GM18909 (cell line): ENCODE data around the gene TTLL9.
"Not testable (repeated sequence)": the region's sequence is repeated elsewhere in the genome, so short reads cannot be mapped to it uniquely, and the experiment has no call there.

Source experiments
- ATAC-seq: cut with Tn5 transposase; IDR thresholded peaks from one replicate; pipeline ENCODE4 v1.9.1; 2021; ENCODE audit warnings: mild to moderate bottlenecking; ENCODE audit not compliant: unreplicated experiment, poor library complexity

Gene TTLL9

DNA sequence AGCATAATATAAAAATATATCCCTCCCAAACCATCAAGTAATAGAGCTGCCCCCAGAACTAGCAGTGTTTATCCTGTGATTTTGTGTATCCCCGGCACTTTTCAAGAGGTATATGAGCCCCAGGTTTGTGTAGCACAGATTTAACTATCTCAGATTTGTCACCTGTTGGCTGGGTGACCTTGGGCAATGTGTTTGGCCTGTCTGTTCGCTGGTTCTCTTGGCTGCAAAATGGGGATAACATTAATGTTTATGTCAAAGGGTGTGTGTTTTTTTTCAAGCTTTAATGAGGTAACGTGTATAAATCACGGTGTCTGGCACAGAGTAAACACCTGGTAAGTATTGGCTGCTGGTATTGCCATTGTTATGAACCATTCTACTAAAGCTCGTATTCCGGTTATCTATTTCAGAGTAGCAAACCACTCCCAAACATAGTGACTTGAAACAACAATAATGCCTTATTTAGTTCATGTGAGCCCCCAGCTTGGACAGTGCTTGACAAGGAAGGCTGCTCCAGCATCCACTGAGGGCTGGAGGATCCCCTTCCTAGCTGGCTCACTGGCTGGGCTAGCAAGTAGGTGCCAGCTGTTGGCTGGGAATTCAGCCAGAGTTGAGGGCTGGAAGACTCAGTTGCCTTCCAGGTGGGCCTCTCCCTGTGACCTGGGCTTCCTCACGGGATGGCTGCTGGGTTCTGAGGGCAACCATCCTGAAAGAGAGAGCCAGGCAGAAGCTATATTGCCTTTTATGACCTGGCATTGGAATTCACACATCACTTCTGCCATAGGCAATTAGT, 45.3 kb downstream of the TTLL9 start:
- no peak for ATAC-seq

DNA sequence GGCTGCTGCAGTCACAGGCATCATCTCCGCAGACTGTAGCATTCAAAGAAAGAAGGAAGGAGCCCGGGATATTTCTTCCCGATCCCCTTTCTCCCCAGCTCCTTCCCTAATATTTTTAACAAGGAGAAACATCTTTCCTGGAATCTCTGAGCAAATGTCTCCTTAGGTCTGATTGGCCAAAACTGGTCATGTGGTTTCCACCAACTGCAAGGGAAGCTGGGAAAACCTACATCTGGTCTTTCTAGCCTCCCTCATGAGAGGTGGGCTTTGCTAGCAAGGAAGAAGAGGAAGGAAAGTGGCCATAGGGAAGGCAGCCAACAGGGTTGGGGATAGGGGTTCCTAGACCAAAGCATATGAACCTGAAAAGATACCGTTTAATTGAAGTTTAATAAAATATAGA, 46.3 kb downstream of the TTLL9 start:
- no peak for ATAC-seq

DNA sequence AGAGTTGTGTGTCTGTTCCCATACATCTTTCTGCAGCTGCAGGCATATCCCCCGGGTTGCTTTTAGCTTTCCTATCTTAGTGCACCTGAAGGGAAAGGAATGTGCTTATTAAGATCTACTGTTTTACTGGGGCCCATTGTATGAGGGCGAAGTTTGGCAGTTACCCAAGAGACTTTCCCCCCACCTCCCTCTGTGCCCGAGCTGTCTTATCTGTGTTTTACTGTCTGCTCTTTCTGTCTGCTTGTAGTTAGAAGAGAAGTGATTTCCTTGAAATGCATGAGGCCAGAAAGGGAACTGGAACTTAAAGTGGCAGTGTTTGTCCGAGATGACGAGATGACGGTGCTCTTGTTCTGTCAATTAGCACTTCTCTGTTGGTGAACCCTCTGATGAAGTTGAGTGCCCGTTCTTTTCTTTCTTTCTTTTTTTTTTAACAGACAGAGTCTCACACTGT, 47.6 kb downstream of the TTLL9 start:
- not testable (repeated sequence) for ATAC-seq

DNA sequence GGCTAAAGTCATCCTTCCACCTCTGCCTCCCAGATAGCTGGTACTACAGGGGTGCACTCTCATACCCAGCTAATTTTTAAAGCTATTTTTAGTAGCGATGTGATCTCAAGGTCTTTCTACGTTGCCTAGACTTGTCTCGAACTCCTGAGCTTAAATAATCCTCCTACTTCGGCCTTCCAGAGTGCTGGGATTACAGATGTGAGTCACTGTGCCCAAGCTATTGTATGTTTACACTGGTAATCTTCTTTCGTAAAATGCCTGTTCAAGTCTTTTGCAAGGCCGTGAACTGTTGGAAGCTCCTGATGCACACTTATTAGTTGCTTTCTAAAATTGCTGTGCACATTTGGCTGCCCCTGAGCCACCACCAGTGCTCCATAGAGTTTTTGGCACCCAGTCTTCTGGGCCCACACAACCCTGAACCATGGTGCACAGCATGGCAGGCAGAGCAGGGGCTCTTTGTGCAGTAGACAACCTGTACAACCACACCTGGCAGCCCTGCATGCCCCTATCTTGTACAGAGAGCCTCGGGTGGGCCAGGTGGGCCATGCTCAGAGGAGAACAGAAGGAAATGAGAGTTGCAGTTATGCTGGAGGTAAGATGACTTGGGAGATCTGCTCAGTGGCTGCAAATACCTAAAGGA, 48.2 kb downstream of the TTLL9 start:
- ATAC-seq = no peak

DNA sequence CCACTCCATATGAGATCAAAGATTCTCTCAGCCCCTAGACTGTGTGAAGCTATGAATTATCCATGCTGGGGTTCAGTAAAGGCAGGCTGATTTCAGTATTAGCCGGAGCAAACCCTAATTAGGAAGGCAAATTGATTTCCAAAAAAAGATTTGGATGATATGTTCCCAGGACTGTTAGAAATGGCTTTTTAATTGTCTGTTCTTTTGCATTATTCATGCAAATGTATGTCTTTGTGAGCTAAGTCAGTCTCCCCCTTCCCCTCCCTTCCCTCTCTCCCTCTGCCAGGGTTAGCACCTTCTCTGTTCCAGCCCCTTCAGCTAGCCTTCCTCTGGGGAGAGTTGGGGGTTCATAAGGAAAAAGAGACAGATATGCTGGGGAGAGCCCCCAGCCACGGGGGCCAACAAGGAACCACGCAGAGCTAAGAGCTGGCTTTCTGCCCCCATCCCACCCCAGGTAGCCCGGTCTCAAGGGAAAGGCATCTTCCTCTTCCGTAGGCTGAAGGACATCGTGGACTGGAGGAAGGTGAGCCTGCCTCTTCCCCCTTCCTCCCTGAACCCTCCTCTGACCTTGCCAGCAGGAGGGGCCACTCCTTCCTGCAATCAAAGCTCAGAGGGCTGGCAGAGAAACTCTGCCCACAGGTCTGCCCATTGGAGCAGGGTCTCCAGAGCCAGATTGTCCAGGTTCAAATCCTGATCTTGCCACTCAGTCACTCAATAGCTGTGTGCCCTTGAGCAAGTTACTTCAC, 49.1 kb downstream of the TTLL9 start:
- no peak for ATAC-seq

DNA sequence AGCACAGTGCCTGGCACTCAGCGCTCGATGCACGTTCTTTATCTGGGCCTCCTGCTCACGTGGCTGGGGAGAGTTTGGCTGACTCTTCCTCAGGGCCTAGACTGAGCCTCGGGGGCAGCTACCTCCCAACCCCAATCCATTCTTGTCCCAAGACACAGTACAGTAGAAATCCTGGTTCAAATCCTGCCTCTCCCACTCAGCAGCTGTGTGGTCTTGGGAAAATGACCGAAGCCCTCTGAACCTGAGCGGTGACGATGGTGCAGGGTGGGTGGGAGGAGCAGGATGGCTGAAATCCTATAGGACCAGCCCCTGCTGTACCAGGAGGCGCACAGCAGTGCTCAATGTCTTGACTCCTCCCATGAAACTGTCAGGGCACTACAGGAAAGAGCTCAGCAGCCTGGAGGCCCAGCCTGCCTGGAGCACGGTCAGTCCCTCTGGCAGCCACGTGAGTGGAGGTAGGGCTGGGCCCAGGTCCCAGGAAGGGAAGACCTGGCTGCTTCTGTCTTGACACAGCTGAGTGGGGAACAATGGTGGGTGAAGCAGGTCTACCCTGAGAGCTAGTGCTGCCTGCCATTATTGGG, 49.9 kb downstream of the TTLL9 start:
- ATAC-seq = no peak

DNA sequence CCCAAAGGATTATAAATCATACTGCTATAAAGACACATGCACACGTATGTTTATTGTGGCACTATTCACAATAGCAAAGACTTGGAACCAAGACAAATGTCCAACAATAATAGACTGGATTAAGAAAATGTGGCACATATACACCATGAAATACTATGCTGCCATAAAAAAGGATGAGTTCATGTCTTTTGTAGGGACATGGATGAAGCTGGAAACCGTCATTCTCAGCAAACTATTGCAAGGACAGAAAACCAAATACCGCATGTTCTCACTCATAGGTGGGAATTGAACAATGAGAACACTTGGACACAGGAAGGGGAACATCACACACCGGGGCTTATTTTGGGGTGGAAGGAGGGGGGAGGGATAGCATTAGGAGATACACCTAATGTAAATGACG, 51.0 kb downstream of the TTLL9 start:
- ATAC-seq = not testable (repeated sequence)

DNA sequence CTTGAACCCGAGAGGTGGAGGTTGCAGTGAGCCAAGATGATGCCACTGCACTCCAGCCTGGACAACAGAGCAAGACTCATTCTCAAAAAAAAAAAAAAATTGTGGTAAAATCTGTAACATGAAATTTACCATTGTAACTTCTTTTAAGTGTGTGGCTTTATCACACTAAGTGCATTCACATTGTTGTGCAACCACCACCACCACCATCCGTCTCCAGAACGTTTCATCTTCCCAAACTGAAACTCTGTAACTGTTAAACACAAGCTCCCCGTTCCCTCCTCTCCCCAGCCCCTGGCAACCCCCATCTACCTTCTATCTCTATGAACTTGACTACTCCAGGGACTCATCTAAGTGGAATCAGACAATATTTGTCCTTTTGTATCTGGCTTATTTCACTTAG, 51.7 kb downstream of the TTLL9 start:
- ATAC-seq = no peak

DNA sequence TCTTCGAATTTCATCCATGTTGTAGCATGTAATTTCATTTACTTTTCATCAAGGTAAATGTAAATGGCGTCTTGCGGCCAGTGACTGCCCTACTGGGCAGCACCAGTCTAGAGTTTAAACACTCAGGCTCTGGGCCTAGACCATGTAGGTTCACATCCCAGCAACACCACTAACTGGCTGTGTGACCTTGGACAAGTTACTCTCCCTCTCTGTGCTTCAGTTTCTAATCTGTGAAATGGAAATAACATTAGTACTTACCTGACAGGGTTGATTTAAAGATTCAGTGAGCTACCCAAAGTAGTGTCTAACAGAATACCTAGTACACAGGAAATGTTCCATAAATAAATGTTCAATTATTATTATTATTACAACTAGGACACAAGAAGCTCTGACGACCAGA, 52.2 kb downstream of the TTLL9 start:
- ATAC-seq = no peak

DNA sequence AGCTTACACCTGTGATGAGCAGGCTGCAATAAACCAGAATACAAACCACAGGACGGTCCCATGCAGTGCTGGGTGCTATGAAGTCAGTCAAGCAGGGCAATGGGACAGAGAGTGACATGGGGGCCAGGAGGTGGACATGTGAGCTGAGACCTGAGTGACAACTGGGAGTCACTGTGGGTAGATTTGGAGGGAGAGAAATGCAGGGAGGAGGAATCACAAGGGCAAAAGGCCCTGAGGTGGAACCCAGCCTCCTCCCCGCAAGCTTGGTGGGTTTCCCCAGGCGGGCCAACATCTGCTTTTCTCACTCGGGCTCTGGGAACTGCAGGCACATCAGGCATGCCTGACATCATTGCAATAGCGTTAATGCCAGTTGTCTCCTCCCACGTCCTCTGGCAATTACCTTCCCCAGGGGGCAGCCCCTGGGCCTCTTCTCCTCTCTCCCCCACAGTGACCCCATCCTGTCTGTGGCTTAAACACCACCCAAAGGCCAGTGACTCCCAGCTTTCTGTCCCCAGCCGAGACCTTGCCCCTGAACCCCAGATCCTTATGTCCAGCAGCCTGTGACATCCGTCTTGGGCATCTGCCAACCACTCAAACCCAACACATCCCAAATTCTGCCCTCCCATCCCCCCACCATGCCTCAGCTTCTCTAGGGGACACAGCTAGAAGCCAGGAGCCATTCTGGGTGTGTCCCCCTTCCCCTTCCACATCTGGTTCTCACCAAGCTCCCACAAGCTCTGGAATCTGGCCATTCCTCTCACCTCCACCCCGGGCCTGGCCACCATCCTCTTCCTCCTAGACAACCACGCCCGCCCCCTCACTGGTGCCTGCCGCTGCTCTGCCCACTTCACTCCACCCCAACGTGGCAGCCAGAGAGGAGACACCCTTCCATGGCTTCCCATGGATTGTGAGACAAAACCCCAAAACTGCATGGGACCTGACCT, 53.2 kb downstream of the TTLL9 start:
- peak; percentile 54 for ATAC-seq

DNA sequence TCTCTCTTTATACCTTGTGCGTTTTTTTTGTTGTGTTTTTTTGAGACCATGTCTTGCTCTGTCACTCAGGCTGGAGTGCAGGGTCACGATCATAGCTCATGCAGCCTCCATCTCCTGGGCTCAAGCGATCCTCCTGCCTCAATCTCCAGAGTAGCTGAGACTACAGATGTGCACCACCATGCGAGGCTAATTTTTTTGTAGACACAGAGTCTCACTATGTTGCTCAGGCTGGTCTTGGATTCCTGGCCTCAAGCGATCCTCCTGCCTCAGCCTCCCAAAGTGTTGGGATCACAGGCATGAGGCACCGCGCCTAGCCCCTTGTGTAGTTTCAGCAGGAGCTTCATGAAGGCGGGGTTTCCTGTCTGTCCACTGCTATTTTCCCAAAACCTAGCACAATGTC, 54.1 kb downstream of the TTLL9 start:
- ATAC-seq = no peak

DNA sequence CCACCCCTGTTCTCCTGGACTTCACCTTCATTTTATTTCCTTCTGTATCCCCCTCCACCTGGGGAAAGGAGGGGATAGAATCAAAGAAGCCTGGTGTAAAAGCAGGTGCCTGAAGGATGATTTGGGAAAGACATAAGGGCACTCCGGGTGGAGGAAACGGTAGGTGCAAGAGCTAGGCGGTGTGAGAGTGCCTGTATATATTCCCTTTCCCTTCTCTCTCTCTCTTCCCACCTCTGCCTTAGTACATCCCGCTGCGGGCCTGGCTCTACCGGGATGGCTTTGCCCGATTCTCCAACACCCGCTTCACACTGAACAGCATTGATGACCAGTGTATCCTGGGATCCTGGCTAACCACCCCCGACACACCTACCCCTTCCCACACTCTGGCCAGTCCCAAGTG, 55.2 kb downstream of the TTLL9 start:
- ATAC-seq = no peak

DNA sequence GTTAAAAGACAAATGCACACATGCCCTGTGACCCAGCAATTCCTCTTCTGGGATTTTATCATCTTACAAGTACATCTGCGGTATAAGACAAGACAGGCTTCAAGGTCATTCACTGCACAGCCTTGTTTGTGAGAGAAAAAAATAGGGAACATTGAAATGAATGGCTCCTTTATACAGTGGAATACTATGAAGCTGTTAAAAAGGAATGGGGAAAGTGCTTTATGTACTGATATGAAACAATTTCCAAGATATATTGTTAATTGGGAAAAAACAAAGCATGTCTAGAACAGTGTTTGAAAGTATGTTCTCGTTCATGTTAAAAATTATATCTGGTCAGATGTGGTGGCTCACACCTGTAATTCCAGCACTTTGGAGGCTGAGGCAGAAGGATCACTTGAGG, 56.1 kb downstream of the TTLL9 start:
- ATAC-seq = no peak

DNA sequence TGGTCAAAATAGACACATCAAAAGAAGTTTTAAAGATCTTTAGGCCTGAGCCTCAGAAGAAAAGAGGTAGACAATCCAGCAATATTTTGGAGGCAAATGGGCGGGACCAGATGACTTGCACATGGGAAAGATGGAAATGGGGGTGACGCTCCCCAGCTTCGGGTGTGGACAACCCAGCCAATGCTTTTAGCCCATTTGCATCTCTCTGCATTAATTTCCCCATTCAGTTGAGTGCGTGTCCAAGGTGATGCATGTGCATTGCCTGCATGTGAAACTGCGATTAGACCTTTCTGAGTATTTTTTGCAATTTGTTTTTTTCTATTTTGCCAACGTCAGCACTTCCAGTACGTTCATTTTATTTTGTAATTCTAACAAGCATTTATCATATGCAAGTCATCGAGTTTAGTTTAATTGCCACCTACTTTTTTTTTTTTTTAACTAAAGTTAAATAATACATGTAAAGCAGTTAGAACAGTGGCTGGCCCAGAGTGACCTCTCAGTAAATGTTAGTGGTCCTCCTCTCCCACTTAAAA, 57.3 kb downstream of the TTLL9 start:
- no peak for ATAC-seq

DNA sequence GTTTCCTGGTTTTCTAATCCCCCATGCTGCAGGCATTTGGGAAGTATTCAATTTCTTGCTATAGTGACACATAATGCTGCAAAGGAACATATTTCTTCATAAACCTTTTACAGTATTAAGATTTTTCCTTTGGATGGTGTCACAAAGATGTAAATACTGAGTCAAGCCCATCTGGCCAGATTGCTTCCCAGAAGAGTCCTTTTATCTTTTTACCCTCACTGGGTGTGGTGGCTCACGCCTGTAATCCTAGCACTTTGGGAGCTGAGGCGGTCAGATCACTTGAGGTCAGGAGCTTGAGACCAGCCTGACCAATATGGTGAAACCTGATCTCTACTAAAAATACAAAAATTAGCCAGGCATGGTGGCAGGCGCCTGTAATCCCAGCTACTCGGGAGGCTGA, 59.2 kb downstream of the TTLL9 start:
- ATAC-seq = not testable (repeated sequence)

DNA sequence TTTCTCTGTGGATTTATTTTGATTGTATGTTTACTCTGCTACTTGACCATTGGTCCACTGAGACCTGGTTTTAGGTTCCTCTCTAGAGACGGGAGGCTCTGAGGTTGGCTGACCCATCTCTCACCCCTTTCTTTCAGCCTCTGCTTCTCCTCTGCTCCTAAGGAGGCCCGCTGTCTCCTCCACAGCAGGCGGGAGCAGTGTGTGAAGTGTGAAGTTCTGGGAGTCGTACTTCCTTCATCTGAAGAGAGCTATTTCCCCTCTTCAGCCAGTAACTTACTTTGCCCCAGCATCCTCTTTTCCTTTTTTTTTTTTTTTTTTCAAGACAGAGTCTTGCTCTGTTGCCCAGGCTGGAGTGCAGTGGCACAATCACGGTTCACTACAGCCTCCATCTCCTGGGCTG, 60.3 kb downstream of the TTLL9 start:
- no peak for ATAC-seq

DNA sequence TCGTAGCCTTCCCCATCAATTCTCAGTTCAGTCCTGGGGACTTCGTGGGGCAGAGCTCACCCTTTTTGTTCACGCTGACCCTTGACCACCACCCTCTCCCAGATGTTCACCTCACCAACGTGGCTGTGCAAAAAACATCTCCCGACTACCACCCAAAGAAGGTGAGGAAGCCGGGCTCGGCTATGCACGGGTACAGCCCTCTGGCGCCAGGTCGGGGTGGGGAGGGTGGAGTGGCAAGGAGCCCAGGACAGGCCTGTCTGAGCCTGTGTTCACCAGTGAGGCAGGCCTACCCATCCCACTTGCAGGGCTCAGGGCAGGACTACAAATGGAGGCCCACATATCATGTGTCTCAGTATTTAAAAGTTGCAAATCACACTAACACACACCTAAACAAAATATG, 63.3 kb downstream of the TTLL9 start:
- no peak for ATAC-seq

DNA sequence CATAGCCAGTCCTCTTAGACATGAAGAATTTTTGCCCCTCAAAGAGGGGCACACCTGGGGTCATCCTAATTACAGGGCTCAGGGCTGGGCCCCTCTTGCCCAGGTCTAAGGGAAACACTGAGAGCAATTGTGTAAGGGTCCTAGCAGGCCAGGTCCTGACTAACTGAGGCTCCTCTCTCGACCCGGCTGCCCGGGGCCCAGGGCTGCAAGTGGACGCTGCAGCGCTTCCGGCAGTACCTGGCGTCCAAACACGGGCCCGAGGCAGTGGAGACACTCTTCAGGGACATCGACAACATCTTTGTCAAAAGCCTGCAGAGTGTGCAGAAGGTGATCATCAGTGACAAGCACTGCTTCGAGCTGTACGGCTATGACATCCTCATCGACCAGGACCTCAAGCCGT, 64.1 kb downstream of the TTLL9 start:
- ATAC-seq = no peak

DNA sequence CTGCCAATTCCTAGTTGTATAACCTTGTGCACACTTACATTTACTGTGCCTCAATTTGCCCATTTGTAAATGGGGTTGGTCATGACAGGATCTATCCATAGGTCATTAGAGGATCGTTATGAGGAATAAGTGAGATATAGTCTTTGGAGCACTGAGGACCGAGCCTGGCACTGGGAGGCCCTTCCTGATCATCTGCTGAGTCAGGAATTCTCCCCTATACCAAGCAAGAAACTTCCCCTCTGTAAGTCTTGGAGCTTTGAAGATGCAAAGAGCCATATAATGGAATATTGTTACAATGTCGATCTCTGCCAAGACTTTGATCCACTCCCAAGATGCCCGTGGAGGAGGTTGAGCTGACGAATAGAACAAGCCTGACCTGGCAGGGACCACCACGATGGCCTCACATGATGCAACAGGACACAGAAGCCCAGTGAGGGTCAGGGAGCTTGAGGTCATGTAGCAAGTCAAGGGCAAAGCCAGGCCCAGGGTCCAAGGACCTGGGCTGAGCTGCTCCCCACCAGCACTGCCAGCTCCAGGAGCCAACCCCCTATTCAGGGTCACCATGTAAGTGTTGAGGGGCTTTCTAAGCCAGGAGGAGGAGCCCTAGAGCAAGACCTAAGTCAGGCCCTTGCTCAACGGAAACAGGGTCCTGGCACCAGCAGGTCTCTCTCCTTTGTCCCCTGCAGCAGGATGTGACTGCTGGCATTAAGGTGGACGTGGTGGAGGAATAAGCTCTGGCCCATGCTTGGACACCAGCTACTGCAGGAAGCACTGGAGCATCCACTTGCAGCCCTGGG, 64.7 kb downstream of the TTLL9 start:
- no peak for ATAC-seq
